GM18873 (cell line): ENCODE results near the gene SORBS1.

Experiments used
- ATAC-seq: cut with Tn5 transposase; IDR thresholded peaks from one replicate; pipeline ENCODE4 v1.9.1; 2021; ENCODE audit warnings: mild to moderate bottlenecking, moderate library complexity, moderate number of reproducible peaks; ENCODE audit not compliant: unreplicated experiment, low FRiP score

The SORBS1 gene

GRCh38 chr10:95518455-95519452 is 42.4 kb downstream of the SORBS1 start:
- ATAC-seq: no peak

GRCh38 chr10:95517536-95518454 is 43.4 kb downstream of the SORBS1 start:
- no peak for ATAC-seq

GRCh38 chr10:95516774-95517373 is 44.3 kb downstream of the SORBS1 start:
- no peak for ATAC-seq

- ATAC-seq: no peak
Observed at GRCh38 chr10:95513941-95514392, 47.2 kb downstream of the SORBS1 start.

- no peak for ATAC-seq
Observed at GRCh38 chr10:95513008-95513589, 48.1 kb downstream of the SORBS1 start.

- ATAC-seq: no peak
Observed at GRCh38 chr10:95511314-95511713, 49.9 kb downstream of the SORBS1 start.

GRCh38 chr10:95509251-95509650 is 51.9 kb downstream of the SORBS1 start:
- ATAC-seq: no peak

- no peak for ATAC-seq
Observed at GRCh38 chr10:95508730-95509129, 52.4 kb downstream of the SORBS1 start.

- no peak for ATAC-seq
Observed at GRCh38 chr10:95506056-95506737, 55.0 kb downstream of the SORBS1 start.

- ATAC-seq: no peak
Observed at GRCh38 chr10:95505641-95506040, 55.5 kb downstream of the SORBS1 start.

- ATAC-seq: no peak
Observed at GRCh38 chr10:95505084-95505610, 56.0 kb downstream of the SORBS1 start.

- no peak for ATAC-seq
Observed at GRCh38 chr10:95504246-95504691, 56.9 kb downstream of the SORBS1 start.

GRCh38 chr10:95503526-95503925 is 57.6 kb downstream of the SORBS1 start:
- ATAC-seq: no peak

- no peak for ATAC-seq
Observed at GRCh38 chr10:95503001-95503400, 58.2 kb downstream of the SORBS1 start.

GRCh38 chr10:95502377-95502776 is 58.8 kb downstream of the SORBS1 start:
- no peak for ATAC-seq

GRCh38 chr10:95501203-95502094 is 59.7 kb downstream of the SORBS1 start:
- no peak for ATAC-seq

GRCh38 chr10:95500649-95501048 is 60.5 kb downstream of the SORBS1 start:
- ATAC-seq: no peak

- no peak for ATAC-seq
Observed at GRCh38 chr10:95500097-95500496, 61.1 kb downstream of the SORBS1 start.
